K562 (cell line): ENCODE data around the gene DNAJB12. TPM values are rescaled to one million over a fixed set of nuclear protein-coding genes. Genes with fewer than 3 reads are reported as not detected.

ENCODE experiments used
- ADNP ChIP-seq: fragments of 200-800 bp; sonication (Bioruptor generic); IDR thresholded peaks from 2 replicates; pipeline ENCODE4 v1.6.1; 2016; ENCODE audit warnings: missing genetic modification characterization, missing compliant biosample characterization
- BRD4 ChIP-seq: fragments of 200-600 bp; sonication (generic); IDR thresholded peaks from 2 replicates; pipeline ENCODE4 v1.6.1; 2017; ENCODE audit warnings: inconsistent platforms
- C11orf30 ChIP-seq: fragments of 450-650 bp; IDR thresholded peaks from 2 replicates; pipeline ENCODE4 v1.6.1; 2016; ENCODE audit warnings: low read depth, mild to moderate bottlenecking
- CCAR2 ChIP-seq: fragments of 200-400 bp; formaldehyde crosslinking; IDR thresholded peaks from 2 replicates; pipeline ENCODE4 v1.6.1; 2017; ENCODE audit warnings: mild to moderate bottlenecking, low read depth, low read length
- DACH1 ChIP-seq: fragments of 450-650 bp; IDR thresholded peaks from 2 replicates; pipeline ENCODE4 v1.6.1; 2018; ENCODE audit not compliant: partially characterized antibody
- DPF2 ChIP-seq: fragments of 450-650 bp; IDR thresholded peaks from 2 replicates; pipeline ENCODE4 v1.6.1; 2016
- ESRRA ChIP-seq: fragments of 450-650 bp; IDR thresholded peaks from 2 replicates; pipeline ENCODE4 v1.6.1; 2014; ENCODE audit warnings: low read depth, mild to moderate bottlenecking, moderate library complexity, borderline replicate concordance
- FOXJ2 ChIP-seq: fragments of 200-800 bp; sonication (Bioruptor generic); IDR thresholded peaks from 2 replicates; pipeline ENCODE4 v1.6.1; 2016; ENCODE audit warnings: missing genetic modification characterization, missing compliant biosample characterization
- RBM34 ChIP-seq: fragments of 200-400 bp; formaldehyde crosslinking; IDR thresholded peaks from 2 replicates; pipeline ENCODE4 v1.6.1; 2018; ENCODE audit warnings: low read length, borderline replicate concordance; ENCODE audit not compliant: insufficient read depth
- ZEB2 ChIP-seq: fragments of 450-650 bp; IDR thresholded peaks from 2 replicates; pipeline ENCODE4 v1.6.1; 2016
- polyA plus RNA-seq, 8 experiments: library from polyadenylated mRNA; depleted of rRNA in 4 of 8; stranded (reverse) in 5 of 8; unstranded in 3 of 8; fragments of >200 nt; fragmentation: Nextera tagmentation in 2 of 8; fragmentation: Illumina TruSeq in 1 of 8; extraction: Ambion mirVana in 2 of 8; extraction: Trizol in 1 of 8; gene quantifications; 2 replicates each; pipeline versions ENCODE4 v1.2.1 to v1.2.3, GENCODE V29; 2011 to 2014; ENCODE audit warnings: inconsistent platforms in 1 of 8, missing spikeins in 1 of 8
- total RNA-seq, 7 experiments: library from RNA; depleted of rRNA in 6 of 7; stranded (reverse); fragments of >200 nt in 6 of 7; fragmentation: Illumina TruSeq in 2 of 7; extraction: Trizol in 2 of 7; gene quantifications; 2 replicates each; pipeline versions ENCODE4 v1.2.1 to v1.2.3, GENCODE V29; 2011 to 2021; ENCODE audit warnings: low replicate concordance in 1 of 7
- TF ChIP-seq, protein P1 (sequence below): fragments of 450-650 bp; IDR thresholded peaks from 2 replicates; pipeline ENCODE4 v1.6.1; 2016; ENCODE audit warnings: mild to moderate bottlenecking, moderate library complexity
- TF ChIP-seq, protein P2 (sequence below): sonication (generic); formaldehyde crosslinking; IDR thresholded peaks from 2 replicates; pipeline ENCODE4 v1.8.0; 2023; ENCODE audit warnings: missing genetic modification reagents, mild to moderate bottlenecking, borderline replicate concordance

Gene DNAJB12
- total and polyA plus RNA-seq, 9 of the 15 experiments (the other 6 are each of a cell fraction or from before 2014, with no cell fraction given), result 3.5 to 31.5 (median 20.3) TPM

DNA sequence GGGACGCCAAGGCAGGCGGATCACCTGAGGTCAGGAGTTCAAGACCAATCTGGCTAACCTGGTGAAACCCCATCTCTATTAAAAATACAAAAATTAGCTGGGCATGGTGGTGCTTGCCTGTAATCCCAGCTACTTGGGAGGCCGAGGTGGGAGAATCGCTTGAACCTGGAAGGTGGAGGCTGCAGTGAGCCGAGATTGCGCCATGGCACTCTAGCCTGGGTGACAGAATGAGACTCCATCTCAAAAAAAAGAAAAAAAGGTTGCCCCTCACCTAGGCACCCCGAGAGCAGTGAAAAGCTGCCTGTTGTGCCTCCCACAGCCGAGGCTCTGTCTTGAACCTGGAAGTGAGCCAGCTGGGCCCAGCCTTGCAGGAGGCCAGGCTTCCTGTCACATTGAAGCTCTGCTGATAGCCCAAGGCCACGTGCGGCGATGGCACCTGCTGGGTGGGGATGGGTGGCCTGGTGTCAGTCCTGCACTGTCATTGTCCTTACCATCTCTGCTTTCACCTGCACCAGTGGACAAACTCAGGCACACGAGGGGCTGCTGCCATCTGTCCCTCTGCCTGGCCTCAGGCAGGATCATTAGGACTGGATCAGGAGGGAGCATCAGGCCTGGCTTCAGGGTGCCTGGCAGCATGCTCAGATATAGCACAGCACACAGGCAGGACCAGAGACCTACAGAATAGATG lies 37.8 kb downstream of the DNAJB12 start (continued):
- TF ChIP-seq FOXJ2 (tag), result no peak
- no peak for TF ChIP-seq ADNP (tag)
- TF ChIP-seq RBM34, result no peak
- TF ChIP-seq, protein P1, sequence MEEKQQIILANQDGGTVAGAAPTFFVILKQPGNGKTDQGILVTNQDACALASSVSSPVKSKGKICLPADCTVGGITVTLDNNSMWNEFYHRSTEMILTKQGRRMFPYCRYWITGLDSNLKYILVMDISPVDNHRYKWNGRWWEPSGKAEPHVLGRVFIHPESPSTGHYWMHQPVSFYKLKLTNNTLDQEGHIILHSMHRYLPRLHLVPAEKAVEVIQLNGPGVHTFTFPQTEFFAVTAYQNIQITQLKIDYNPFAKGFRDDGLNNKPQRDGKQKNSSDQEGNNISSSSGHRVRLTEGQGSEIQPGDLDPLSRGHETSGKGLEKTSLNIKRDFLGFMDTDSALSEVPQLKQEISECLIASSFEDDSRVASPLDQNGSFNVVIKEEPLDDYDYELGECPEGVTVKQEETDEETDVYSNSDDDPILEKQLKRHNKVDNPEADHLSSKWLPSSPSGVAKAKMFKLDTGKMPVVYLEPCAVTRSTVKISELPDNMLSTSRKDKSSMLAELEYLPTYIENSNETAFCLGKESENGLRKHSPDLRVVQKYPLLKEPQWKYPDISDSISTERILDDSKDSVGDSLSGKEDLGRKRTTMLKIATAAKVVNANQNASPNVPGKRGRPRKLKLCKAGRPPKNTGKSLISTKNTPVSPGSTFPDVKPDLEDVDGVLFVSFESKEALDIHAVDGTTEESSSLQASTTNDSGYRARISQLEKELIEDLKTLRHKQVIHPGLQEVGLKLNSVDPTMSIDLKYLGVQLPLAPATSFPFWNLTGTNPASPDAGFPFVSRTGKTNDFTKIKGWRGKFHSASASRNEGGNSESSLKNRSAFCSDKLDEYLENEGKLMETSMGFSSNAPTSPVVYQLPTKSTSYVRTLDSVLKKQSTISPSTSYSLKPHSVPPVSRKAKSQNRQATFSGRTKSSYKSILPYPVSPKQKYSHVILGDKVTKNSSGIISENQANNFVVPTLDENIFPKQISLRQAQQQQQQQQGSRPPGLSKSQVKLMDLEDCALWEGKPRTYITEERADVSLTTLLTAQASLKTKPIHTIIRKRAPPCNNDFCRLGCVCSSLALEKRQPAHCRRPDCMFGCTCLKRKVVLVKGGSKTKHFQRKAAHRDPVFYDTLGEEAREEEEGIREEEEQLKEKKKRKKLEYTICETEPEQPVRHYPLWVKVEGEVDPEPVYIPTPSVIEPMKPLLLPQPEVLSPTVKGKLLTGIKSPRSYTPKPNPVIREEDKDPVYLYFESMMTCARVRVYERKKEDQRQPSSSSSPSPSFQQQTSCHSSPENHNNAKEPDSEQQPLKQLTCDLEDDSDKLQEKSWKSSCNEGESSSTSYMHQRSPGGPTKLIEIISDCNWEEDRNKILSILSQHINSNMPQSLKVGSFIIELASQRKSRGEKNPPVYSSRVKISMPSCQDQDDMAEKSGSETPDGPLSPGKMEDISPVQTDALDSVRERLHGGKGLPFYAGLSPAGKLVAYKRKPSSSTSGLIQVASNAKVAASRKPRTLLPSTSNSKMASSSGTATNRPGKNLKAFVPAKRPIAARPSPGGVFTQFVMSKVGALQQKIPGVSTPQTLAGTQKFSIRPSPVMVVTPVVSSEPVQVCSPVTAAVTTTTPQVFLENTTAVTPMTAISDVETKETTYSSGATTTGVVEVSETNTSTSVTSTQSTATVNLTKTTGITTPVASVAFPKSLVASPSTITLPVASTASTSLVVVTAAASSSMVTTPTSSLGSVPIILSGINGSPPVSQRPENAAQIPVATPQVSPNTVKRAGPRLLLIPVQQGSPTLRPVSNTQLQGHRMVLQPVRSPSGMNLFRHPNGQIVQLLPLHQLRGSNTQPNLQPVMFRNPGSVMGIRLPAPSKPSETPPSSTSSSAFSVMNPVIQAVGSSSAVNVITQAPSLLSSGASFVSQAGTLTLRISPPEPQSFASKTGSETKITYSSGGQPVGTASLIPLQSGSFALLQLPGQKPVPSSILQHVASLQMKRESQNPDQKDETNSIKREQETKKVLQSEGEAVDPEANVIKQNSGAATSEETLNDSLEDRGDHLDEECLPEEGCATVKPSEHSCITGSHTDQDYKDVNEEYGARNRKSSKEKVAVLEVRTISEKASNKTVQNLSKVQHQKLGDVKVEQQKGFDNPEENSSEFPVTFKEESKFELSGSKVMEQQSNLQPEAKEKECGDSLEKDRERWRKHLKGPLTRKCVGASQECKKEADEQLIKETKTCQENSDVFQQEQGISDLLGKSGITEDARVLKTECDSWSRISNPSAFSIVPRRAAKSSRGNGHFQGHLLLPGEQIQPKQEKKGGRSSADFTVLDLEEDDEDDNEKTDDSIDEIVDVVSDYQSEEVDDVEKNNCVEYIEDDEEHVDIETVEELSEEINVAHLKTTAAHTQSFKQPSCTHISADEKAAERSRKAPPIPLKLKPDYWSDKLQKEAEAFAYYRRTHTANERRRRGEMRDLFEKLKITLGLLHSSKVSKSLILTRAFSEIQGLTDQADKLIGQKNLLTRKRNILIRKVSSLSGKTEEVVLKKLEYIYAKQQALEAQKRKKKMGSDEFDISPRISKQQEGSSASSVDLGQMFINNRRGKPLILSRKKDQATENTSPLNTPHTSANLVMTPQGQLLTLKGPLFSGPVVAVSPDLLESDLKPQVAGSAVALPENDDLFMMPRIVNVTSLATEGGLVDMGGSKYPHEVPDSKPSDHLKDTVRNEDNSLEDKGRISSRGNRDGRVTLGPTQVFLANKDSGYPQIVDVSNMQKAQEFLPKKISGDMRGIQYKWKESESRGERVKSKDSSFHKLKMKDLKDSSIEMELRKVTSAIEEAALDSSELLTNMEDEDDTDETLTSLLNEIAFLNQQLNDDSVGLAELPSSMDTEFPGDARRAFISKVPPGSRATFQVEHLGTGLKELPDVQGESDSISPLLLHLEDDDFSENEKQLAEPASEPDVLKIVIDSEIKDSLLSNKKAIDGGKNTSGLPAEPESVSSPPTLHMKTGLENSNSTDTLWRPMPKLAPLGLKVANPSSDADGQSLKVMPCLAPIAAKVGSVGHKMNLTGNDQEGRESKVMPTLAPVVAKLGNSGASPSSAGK, result peak; percentile 98
- no peak for TF ChIP-seq ZEB2
- 0 out of 2 replicates have a peak, but pooled peaks have one; percentile 27 for TF ChIP-seq C11orf30
- TF ChIP-seq, protein P2, sequence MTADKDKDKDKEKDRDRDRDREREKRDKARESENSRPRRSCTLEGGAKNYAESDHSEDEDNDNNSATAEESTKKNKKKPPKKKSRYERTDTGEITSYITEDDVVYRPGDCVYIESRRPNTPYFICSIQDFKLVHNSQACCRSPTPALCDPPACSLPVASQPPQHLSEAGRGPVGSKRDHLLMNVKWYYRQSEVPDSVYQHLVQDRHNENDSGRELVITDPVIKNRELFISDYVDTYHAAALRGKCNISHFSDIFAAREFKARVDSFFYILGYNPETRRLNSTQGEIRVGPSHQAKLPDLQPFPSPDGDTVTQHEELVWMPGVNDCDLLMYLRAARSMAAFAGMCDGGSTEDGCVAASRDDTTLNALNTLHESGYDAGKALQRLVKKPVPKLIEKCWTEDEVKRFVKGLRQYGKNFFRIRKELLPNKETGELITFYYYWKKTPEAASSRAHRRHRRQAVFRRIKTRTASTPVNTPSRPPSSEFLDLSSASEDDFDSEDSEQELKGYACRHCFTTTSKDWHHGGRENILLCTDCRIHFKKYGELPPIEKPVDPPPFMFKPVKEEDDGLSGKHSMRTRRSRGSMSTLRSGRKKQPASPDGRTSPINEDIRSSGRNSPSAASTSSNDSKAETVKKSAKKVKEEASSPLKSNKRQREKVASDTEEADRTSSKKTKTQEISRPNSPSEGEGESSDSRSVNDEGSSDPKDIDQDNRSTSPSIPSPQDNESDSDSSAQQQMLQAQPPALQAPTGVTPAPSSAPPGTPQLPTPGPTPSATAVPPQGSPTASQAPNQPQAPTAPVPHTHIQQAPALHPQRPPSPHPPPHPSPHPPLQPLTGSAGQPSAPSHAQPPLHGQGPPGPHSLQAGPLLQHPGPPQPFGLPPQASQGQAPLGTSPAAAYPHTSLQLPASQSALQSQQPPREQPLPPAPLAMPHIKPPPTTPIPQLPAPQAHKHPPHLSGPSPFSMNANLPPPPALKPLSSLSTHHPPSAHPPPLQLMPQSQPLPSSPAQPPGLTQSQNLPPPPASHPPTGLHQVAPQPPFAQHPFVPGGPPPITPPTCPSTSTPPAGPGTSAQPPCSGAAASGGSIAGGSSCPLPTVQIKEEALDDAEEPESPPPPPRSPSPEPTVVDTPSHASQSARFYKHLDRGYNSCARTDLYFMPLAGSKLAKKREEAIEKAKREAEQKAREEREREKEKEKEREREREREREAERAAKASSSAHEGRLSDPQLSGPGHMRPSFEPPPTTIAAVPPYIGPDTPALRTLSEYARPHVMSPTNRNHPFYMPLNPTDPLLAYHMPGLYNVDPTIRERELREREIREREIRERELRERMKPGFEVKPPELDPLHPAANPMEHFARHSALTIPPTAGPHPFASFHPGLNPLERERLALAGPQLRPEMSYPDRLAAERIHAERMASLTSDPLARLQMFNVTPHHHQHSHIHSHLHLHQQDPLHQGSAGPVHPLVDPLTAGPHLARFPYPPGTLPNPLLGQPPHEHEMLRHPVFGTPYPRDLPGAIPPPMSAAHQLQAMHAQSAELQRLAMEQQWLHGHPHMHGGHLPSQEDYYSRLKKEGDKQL (CRISPR knock-in tag), result no peak
- no peak for TF ChIP-seq ESRRA
- no peak for TF ChIP-seq DACH1
- TF ChIP-seq CCAR2, result no peak
- peak; percentile 47; the same call in 1 of the 2 replicates for TF ChIP-seq DPF2
- no peak for TF ChIP-seq BRD4
